Fibroblast of villous mesenchyme (primary cell): ENCODE data around the gene MYBPH. TPM values are rescaled to one million over a fixed set of nuclear protein-coding genes. Genes with fewer than 3 reads are reported as not detected.

ENCODE experiments used
- DNase-seq: peaks from one replicate; pipeline ENCODE4 v3.0.0-alpha.2; 2010; ENCODE audit warnings: low read depth
- H3K4me3 ChIP-seq: 2 replicates; pipeline ENCODE4 v1.5.1; 2011; ENCODE audit warnings: low read depth, mild to moderate bottlenecking, low read length
- total RNA-seq: library from RNA; depleted of rRNA; stranded (reverse); fragments of >200 nt; gene quantifications from 2 replicates; pipeline ENCODE4 v1.2.3, GENCODE V29; 2012
- TF ChIP-seq, protein P1 (sequence below): IDR thresholded peaks from 2 replicates; pipeline ENCODE4 v1.5.1; 2012; ENCODE audit warnings: low read depth, mild to moderate bottlenecking, low read length; ENCODE audit not compliant: insufficient read depth

The MYBPH gene
- total RNA-seq, 1 donor: 0.43 TPM

DNA sequence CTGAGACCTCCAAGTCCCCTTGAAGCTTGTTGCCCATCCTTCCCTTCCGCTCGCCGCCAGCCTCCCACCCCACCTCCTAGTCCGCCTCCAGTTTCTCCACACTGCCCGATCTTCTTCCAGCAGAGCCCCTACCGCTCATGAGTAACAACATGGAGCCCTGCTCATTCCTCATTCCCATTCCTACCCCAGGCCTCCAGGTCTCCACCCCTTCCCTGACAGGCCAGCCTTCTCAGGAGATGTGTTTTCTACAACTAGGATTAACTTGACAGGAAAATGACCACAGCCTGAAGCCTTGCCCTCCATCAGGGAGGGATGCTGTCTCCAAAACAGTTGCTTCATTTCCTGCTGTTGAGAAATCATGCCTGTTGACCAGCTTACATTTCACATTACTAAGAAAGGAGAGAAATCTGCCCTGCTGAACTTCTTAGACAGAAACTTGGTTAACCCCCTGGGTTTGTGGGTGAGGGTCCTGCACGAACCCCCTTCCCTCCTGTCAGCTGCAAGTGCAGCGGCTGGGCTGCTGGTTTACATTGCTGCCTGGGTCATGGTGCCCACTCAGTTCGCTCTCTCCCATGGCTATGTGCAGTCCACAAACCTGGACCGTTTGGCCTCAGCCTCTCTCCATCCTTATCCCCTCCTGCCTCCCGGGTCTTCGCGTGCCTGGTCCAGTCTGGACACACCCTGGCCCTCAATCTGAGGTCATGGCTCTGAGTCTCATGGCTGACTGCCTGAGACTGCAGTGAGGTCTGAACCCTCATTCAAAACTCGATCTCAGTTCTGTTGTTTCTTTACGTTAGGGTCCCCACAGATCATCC lies 27.0 kb upstream of the MYBPH start:
- TF ChIP-seq, protein P1, sequence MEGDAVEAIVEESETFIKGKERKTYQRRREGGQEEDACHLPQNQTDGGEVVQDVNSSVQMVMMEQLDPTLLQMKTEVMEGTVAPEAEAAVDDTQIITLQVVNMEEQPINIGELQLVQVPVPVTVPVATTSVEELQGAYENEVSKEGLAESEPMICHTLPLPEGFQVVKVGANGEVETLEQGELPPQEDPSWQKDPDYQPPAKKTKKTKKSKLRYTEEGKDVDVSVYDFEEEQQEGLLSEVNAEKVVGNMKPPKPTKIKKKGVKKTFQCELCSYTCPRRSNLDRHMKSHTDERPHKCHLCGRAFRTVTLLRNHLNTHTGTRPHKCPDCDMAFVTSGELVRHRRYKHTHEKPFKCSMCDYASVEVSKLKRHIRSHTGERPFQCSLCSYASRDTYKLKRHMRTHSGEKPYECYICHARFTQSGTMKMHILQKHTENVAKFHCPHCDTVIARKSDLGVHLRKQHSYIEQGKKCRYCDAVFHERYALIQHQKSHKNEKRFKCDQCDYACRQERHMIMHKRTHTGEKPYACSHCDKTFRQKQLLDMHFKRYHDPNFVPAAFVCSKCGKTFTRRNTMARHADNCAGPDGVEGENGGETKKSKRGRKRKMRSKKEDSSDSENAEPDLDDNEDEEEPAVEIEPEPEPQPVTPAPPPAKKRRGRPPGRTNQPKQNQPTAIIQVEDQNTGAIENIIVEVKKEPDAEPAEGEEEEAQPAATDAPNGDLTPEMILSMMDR: no peak
- no peak overlapping the region for H3K4me3 ChIP-seq
- peak; percentile 99 for DNase-seq

DNA sequence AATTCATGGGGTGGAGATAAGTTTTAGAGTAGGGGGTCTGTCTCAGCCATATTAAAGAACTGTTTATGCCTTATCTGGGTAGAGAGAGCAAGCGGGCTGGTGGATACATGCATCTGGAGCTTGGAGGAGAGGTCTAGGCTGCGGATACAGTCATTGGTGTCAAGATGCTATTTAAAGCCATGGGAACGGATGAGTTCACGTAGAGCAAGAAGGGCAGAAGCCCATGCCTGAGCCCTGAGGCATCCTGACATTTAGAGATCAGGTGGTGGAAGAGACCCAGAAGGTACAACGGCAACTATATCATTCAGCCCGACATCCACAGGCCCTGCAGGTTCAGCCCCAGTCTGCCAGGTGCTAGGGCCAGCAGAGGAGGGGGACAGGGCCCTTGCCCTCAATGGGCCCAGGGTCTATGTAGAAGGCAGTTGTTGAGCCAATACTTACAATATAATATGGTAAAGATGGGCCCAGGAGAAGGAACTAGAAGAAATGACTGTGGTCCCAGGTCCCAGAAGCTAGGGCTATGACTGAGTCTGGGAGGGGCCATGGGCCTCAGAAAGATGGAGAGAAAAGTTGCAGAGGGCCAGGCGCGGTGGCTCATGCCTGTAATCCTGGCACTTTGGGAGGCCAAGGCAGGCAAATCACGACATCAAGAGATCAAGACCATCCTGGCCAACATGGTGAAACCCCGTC lies 26.0 kb upstream of the MYBPH start:
- no peak for DNase-seq
- TF ChIP-seq, protein P1: no peak
- H3K4me3 ChIP-seq: no peak overlapping the region

DNA sequence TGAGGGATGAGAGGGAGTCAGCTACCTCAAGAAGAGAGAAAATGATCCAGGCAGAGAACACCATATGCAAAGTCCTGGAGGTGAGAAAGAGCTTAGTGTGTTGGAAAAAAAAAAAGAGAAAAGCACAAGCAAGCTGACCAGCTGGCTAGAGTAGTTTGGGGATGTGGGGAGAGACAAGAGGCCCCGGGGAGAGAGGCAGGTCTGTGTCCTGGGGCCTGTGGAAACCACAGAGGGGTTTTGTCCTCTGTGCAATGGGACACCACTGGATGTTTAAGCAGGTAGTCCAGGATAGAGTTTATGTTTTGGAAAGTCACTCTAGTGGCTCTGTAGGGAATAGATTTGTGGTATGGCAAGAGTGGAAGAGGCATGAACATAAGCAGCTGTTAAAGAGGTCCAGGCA lies 25.3 kb upstream of the MYBPH start:
- TF ChIP-seq, protein P1: no peak
- DNase-seq: peak; percentile 4
- no peak overlapping the region for H3K4me3 ChIP-seq

DNA sequence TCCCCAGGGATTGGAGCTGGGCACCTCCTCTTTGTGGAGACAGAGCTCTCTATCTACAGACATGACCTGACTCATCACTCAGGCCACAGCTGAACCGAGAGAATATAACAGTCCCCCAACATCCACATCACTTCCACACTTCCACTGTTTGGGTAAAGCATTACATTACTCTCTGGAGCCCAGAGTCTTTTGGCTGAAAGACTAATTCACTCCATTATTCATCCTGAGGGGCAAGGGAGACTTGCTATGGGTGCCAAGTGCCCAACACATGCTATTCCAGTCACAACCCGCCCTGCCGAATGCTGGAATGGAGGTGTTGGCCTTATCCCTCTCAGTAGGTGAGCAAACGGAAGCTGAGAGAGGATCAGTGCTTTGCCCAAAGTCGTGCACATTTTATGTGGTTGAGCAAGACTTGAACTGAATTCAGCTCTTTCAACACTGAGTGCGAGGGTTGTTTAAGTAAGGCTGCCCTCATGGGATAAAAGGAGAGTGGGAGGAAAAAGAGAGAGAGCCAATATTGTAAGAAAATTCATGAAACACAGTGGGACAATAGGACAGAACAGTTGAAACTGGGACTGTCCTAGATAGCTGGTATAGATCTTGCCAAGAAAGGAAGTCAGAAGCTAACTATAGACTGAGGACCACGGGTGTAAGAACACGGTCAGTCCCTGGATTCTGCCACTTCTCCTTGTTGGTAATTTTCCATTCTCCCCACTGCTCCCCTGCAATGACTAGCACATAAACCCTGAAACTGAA lies 24.4 kb upstream of the MYBPH start:
- peak; percentile 92 for DNase-seq
- no peak overlapping the region for H3K4me3 ChIP-seq
- TF ChIP-seq, protein P1: no peak

DNA sequence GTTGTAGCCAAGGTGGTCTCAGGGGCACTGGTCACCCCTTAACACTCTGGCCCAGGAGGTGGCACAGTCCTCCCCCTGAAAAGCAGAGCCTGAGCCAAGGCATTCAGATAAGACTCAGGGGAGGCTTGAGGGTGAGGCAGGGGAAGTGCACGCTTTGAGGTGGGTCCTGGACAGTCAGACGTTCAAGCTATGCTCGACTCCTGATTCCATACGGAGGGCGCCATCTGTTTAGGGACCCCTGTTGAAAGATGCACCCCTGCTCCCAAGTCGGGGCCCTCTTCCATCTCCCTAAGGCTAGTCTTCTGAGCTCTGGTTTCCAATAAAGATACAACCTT lies 23.8 kb upstream of the MYBPH start:
- H3K4me3 ChIP-seq: no peak overlapping the region
- no peak for DNase-seq
- TF ChIP-seq, protein P1: no peak

DNA sequence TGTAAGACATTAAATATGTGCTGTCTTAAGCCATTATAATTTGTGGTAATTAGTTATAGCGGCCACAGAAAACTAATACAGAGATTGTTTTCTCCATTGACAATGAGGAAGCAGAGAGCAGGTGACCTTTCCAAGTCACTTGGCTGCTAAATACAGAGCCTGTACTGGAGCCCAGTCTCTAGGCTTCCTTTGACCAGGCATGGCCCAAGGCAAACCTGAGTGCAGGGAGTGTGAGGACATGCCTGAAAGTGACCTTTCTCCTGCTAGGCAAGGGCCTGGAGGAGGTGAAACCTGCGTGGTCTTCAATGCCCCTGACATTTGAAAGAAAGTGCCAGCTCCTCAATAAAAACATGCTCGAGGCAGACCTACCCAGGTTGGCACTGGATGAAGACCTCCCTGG lies 23.4 kb upstream of the MYBPH start:
- DNase-seq: no peak
- TF ChIP-seq, protein P1: no peak
- H3K4me3 ChIP-seq: no peak overlapping the region
